Osteoblast (primary cell): ENCODE data around the gene BOLA3. TPM values are rescaled to one million over a fixed set of nuclear protein-coding genes. Genes with fewer than 3 reads are reported as not detected.

Source experiments
- DNase-seq: peaks from one replicate; pipeline ENCODE4 v3.0.0; 2011; ENCODE audit warnings: low spot score, mixed read lengths; ENCODE audit not compliant: insufficient read length; ENCODE audit errors: missing footprints
- H2AFZ ChIP-seq: 2 replicates; pipeline ENCODE4 v1.6.0; 2011; ENCODE audit warnings: mild to moderate bottlenecking, low read length
- H3K27ac ChIP-seq: 2 replicates; pipeline ENCODE4 v1.5.1; 2011; ENCODE audit warnings: mild to moderate bottlenecking, low read depth, low read length, moderate library complexity
- H3K27me3 ChIP-seq: 2 replicates; pipeline ENCODE4 v1.6.0; 2012; ENCODE audit warnings: mild to moderate bottlenecking, control low read depth, inconsistent platforms, low read length, moderate library complexity; ENCODE audit not compliant: insufficient read depth
- H3K36me3 ChIP-seq: 2 replicates; pipeline ENCODE4 v1.5.1; 2011; ENCODE audit warnings: mild to moderate bottlenecking, low read length, control low read depth, moderate library complexity; ENCODE audit not compliant: insufficient read depth
- H3K4me1 ChIP-seq: 2 replicates; pipeline ENCODE4 v1.5.1; 2011; ENCODE audit warnings: mild to moderate bottlenecking, low read length, control low read depth, moderate library complexity; ENCODE audit not compliant: insufficient read depth
- H3K4me2 ChIP-seq: 2 replicates; pipeline ENCODE4 v1.6.0; 2011; ENCODE audit warnings: mild to moderate bottlenecking, low read length; ENCODE audit not compliant: insufficient read depth
- H3K4me3 ChIP-seq: fragments of 200-600 bp; sonication (generic); 3 replicates; pipeline ENCODE4 v1.5.1; 2012; ENCODE audit warnings: mild to moderate bottlenecking, low read length, inconsistent platforms; ENCODE audit not compliant: insufficient read depth
- H3K79me2 ChIP-seq: 2 replicates; pipeline ENCODE4 v1.6.0; 2012; ENCODE audit warnings: mild to moderate bottlenecking, low read length, control low read depth, inconsistent platforms; ENCODE audit not compliant: insufficient read depth
- H3K9me3 ChIP-seq: 2 replicates; pipeline ENCODE4 v1.5.1; 2011; ENCODE audit warnings: low read depth, low read length, control low read depth
- H4K20me1 ChIP-seq: 2 replicates; pipeline ENCODE4 v1.6.0; 2012; ENCODE audit warnings: mild to moderate bottlenecking, low read length, control low read depth; ENCODE audit not compliant: insufficient read depth
- total RNA-seq: library from RNA; depleted of rRNA; stranded (reverse); fragments of >200 nt; gene quantifications from 2 replicates; pipeline ENCODE4 v1.2.3, GENCODE V29; 2012
- TF ChIP-seq, protein P1 (sequence below): IDR thresholded peaks from 2 replicates; pipeline ENCODE4 v1.5.1; 2011; ENCODE audit warnings: mild to moderate bottlenecking, low read depth, low read length, moderate library complexity; ENCODE audit errors: extremely low read depth

Gene BOLA3, protein sequence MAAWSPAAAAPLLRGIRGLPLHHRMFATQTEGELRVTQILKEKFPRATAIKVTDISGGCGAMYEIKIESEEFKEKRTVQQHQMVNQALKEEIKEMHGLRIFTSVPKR
- 17.4 and 17.7 TPM in 2 replicates for total RNA-seq

DNA sequence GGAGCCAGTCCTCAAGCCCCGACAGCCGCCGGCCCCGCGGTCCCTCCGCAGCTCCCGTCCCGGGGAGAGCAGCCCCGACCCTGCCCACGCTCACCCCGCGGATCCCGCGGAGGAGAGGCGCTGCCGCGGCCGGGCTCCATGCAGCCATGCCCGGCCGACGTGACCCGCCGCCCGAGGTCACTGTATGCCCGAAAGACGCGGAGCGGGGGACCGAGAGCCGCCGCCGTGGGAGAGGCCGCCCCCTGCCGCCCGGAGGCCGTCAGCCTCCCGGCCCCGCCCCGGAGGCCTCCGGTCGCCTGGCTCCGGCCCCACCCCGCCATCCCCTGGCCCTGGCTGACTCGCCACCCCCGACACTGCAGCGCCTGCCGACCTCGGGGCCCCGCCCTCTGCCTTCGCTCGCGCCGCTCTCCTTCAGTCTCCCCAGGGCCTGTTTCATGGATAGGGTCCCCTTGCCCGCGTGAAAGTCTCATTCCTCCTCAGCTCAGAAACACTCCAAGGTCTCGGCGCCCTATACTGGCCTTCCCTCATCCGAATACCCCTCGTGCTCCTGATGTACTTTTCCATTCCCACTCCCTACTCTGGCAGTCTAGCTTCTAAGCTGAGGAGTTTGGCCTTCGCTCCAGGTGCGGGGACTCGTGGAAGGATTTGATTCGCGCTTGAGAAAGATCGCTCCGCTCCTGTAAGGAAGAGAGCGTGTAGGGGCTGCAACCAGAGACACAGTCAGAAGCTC lies at the start of gene BOLA3:
BOLA3 (minus strand) TSS at position 186 of the 730 bp plus-strand sequence; CDS start at position 148, 38 bp downstream.
- H3K79me2 ChIP-seq: peaks cover 13% of the 10 kb centered on the region
- DNase-seq: peak; percentile 98
- H3K9me3 ChIP-seq: no peaks in the 10 kb centered on the region
- peaks cover 13% of the 10 kb centered on the region for H3K4me1 ChIP-seq
- no peaks in the 10 kb centered on the region for H3K27me3 ChIP-seq
- H2AFZ ChIP-seq: peak within 1 kb of the TSS; percentile 90
- peak within 1 kb of the TSS; percentile 87 for H3K4me3 ChIP-seq
- TF ChIP-seq, protein P1, sequence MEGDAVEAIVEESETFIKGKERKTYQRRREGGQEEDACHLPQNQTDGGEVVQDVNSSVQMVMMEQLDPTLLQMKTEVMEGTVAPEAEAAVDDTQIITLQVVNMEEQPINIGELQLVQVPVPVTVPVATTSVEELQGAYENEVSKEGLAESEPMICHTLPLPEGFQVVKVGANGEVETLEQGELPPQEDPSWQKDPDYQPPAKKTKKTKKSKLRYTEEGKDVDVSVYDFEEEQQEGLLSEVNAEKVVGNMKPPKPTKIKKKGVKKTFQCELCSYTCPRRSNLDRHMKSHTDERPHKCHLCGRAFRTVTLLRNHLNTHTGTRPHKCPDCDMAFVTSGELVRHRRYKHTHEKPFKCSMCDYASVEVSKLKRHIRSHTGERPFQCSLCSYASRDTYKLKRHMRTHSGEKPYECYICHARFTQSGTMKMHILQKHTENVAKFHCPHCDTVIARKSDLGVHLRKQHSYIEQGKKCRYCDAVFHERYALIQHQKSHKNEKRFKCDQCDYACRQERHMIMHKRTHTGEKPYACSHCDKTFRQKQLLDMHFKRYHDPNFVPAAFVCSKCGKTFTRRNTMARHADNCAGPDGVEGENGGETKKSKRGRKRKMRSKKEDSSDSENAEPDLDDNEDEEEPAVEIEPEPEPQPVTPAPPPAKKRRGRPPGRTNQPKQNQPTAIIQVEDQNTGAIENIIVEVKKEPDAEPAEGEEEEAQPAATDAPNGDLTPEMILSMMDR: peak; percentile 43
- peak within 1 kb of the TSS; percentile 11 for H3K27ac ChIP-seq
- peaks cover 13% of the 10 kb centered on the region for H3K36me3 ChIP-seq
- peak within 1 kb of the TSS; percentile 74 for H3K4me2 ChIP-seq
- no peaks in the 10 kb centered on the region for H4K20me1 ChIP-seq

DNA sequence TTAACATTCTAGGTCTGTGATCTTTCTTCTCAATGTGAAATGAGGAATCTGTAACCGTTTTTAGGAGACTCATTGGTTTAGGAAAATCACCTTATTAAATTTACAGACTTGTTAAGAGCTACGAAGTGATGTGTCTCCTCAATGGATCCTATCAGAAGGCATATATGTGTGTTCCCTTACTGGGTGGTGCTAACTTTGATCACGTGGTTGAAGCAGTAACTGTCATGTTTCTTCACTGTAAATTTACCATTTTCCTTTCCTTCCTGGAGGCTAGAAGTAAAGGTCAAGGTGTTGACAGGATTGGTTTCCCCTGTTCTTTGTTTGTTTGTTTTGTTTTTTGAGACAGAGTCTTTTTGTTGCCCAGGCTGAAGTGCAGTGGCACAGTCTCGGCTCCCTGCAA lies 49.3 kb upstream of the BOLA3 start:
- DNase-seq: no peak
- H3K36me3 ChIP-seq: no peaks in the 10 kb centered on the region
- H3K4me3 ChIP-seq: no peak overlapping the region
- no peak overlapping the region for H2AFZ ChIP-seq
- no peak overlapping the region for H3K27ac ChIP-seq
- H3K27me3 ChIP-seq: no peaks in the 10 kb centered on the region
- no peaks in the 10 kb centered on the region for H3K9me3 ChIP-seq
- peaks cover 25% of the 10 kb centered on the region for H3K79me2 ChIP-seq
- no peak overlapping the region for H3K4me2 ChIP-seq
- TF ChIP-seq, protein P1: no peak
- peaks cover 33% of the 10 kb centered on the region for H3K4me1 ChIP-seq
- peaks cover 15% of the 10 kb centered on the region for H4K20me1 ChIP-seq

DNA sequence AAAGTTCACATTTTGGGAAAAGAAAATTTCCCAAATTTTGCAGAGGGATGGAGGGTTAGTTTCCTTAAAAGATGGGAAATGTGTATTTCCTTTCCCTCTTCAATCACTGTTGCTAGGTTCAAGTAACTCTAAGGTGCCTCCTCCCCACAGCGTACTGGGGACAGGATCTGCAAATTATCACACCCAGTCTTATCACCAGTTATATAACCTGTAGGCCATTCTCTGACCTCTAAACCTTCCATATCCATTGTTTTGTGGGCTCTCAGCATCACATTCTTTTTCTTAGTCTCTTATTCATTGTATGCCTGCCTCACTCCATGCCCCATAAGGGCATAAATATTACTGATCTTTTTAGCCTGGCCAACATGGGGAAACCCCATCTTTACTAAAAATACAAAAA lies 47.1 kb upstream of the BOLA3 start:
- TF ChIP-seq, protein P1: no peak
- no peak overlapping the region for H2AFZ ChIP-seq
- H3K27ac ChIP-seq: no peak overlapping the region
- peaks cover 3% of the 10 kb centered on the region for H4K20me1 ChIP-seq
- H3K27me3 ChIP-seq: peaks cover 6% of the 10 kb centered on the region
- DNase-seq: no peak
- H3K9me3 ChIP-seq: no peaks in the 10 kb centered on the region
- no peak overlapping the region for H3K4me3 ChIP-seq
- peaks cover 8% of the 10 kb centered on the region for H3K79me2 ChIP-seq
- no peaks in the 10 kb centered on the region for H3K36me3 ChIP-seq
- no peak overlapping the region for H3K4me2 ChIP-seq
- peaks cover 10% of the 10 kb centered on the region for H3K4me1 ChIP-seq

DNA sequence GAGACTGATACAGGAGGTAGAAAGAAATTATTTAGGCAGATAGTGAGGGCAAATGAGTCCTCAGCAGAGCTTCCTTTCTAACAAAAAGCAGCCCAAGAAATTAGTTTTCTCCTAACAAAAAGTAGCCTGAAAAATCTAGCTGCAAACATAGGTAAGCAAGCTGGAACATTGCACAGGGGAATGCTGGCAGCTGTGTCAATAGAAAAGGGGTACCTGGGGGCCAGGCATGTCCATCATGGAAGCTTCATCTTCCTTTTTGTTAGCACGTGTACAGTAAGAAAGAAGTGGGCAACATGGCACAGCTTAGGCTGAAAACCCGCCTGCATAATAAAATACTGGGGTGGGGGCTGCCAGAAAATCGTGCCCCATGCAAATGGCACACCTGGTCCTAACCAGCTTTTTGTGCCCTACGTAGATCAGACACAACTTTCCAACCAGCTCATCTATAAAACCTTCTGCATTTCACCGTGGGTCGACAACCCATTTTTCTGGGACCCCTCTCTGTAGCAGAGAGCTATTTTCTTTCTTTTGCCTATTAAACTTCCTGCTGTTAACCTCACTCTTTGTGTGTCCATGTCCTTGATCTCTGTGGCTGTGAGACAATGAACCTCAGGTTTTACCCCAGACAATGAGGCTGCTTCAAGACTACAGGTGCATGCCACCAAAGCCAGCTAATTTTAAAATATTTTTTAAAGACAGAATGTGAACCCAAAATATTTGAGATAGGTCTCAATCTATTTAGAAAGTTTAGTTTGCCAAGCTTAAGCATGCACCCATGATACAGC lies 44.1 kb upstream of the BOLA3 start:
- H3K4me3 ChIP-seq: no peak overlapping the region
- H3K4me2 ChIP-seq: no peak overlapping the region
- H3K27ac ChIP-seq: no peak overlapping the region
- TF ChIP-seq, protein P1: no peak
- H3K27me3 ChIP-seq: peaks cover 6% of the 10 kb centered on the region
- no peaks in the 10 kb centered on the region for H3K36me3 ChIP-seq
- H4K20me1 ChIP-seq: no peaks in the 10 kb centered on the region
- no peaks in the 10 kb centered on the region for H3K4me1 ChIP-seq
- H3K9me3 ChIP-seq: no peaks in the 10 kb centered on the region
- H3K79me2 ChIP-seq: no peaks in the 10 kb centered on the region
- no peak overlapping the region for H2AFZ ChIP-seq
- DNase-seq: no peak
